Effector memory CD8-positive, alpha-beta T cell (primary cell): ENCODE results near the gene ADGRG3.
"Not testable (repeated sequence)": the region's sequence is repeated elsewhere in the genome, so short reads cannot be mapped to it uniquely, and the experiment has no call there.

Experiments
- ATAC-seq: fragments of 150-1000 bp; cut with Tn5 transposase; replicated peaks from 2 replicates; pipeline ENCODE4 v1.10.0; 2021; ENCODE audit warnings: mild to moderate bottlenecking, moderate library complexity
- DNase-seq, 3 experiments: peaks; one replicate each; pipeline ENCODE4 v3.0.0; 2021
- H3K27ac Mint-ChIP-seq, 2 donors: one replicate each; pipeline ENCODE4 v1.8.0; 2022; ENCODE audit warnings: mild to moderate bottlenecking in 2 of 2, mixed read lengths in 2 of 2, moderate library complexity in 2 of 2
- H3K27me3 Mint-ChIP-seq, 2 donors: one replicate each; pipeline ENCODE4 v1.8.0; 2022; ENCODE audit warnings: mixed read lengths in 2 of 2
- H3K36me3 Mint-ChIP-seq: one replicate; pipeline ENCODE4 v1.8.0; 2022; ENCODE audit warnings: mild to moderate bottlenecking, moderate library complexity, mixed read lengths; ENCODE audit not compliant: insufficient read depth
- H3K4me1 Mint-ChIP-seq, 2 donors: one replicate each; pipeline ENCODE4 v1.8.0; 2022; ENCODE audit warnings: low read depth in 2 of 2, mixed read lengths in 2 of 2
- H3K4me3 Mint-ChIP-seq, 2 donors: one replicate each; pipeline ENCODE4 v1.8.0; 2022; ENCODE audit warnings: mild to moderate bottlenecking in 2 of 2, mixed read lengths in 2 of 2, moderate library complexity in 2 of 2
- H3K9me3 Mint-ChIP-seq, 2 donors: one replicate each; pipeline ENCODE4 v1.8.0; 2022; ENCODE audit warnings: mixed read lengths in 2 of 2

ADGRG3 gene

GRCh38 chr16:57667048-57667525 lies 1.0 kb upstream of the ADGRG3 start:
- DNase-seq: no peak
- peaks cover 10% of the 10 kb centered on the region for H3K36me3 Mint-ChIP-seq
- no peak for ATAC-seq
- H3K4me1 Mint-ChIP-seq: peaks cover 9 to 15% of the 10 kb centered on the region in 2 donors
- H3K4me3 Mint-ChIP-seq: no peak overlapping the region
- no peaks in the 10 kb centered on the region for H3K27me3 Mint-ChIP-seq
- peak overlapping the region in 1 of 2 donors; percentile 41 for H3K27ac Mint-ChIP-seq
- no peaks in the 10 kb centered on the region for H3K9me3 Mint-ChIP-seq

- no peak overlapping the region for H3K4me3 Mint-ChIP-seq
- peaks cover 10% of the 10 kb centered on the region for H3K36me3 Mint-ChIP-seq
- H3K27me3 Mint-ChIP-seq: no peaks in the 10 kb centered on the region
- H3K27ac Mint-ChIP-seq: no peak overlapping the region
- H3K9me3 Mint-ChIP-seq: no peaks in the 10 kb centered on the region
- ATAC-seq: peak; percentile 75
- DNase-seq: no peak
- peaks cover 9 to 15% of the 10 kb centered on the region in 2 donors for H3K4me1 Mint-ChIP-seq
Observed at GRCh38 chr16:57667526-57668262, 412 bp upstream of the ADGRG3 start.

GRCh38 chr16:57668630-57669475 lies 747 bp downstream of the ADGRG3 start:
- H3K27ac Mint-ChIP-seq: peak overlapping the region; percentile 74 to 75
- no peaks in the 10 kb centered on the region for H3K9me3 Mint-ChIP-seq
- no peaks in the 10 kb centered on the region for H3K27me3 Mint-ChIP-seq
- H3K4me1 Mint-ChIP-seq: peaks cover 9 to 15% of the 10 kb centered on the region in 2 donors
- ATAC-seq (no peak), DNase-seq (no peak)
- peaks cover 7% of the 10 kb centered on the region for H3K36me3 Mint-ChIP-seq
- H3K4me3 Mint-ChIP-seq: no peak overlapping the region

GRCh38 chr16:57669476-57670162 lies 1.5 kb downstream of the ADGRG3 start:
- H3K27ac Mint-ChIP-seq: peak overlapping the region; percentile 74 to 75
- H3K27me3 Mint-ChIP-seq: no peaks in the 10 kb centered on the region
- ATAC-seq (peak; percentile 15), DNase-seq (no peak)
- peaks cover under 1% of the 10 kb centered on the region for H3K36me3 Mint-ChIP-seq
- H3K9me3 Mint-ChIP-seq: no peaks in the 10 kb centered on the region
- peaks cover 9 to 12% of the 10 kb centered on the region in 2 donors for H3K4me1 Mint-ChIP-seq
- H3K4me3 Mint-ChIP-seq: no peak overlapping the region

- Mint-ChIP-seq H3K9me3 (no peaks in the 10 kb centered on the region), H3K36me3 (no peaks in the 10 kb centered on the region), H3K4me1 (peaks cover 9 to 11% of the 10 kb centered on the region in 2 donors), H3K4me3 (no peak overlapping the region), H3K27ac (no peak overlapping the region), H3K27me3 (no peaks in the 10 kb centered on the region)
- ATAC-seq (no peak), DNase-seq (no peak)
Observed at GRCh38 chr16:57670196-57670595, 2.1 kb downstream of the ADGRG3 start.

- not testable (repeated sequence) for H3K27ac Mint-ChIP-seq, DNase-seq, H3K9me3 Mint-ChIP-seq, ATAC-seq, H3K27me3 Mint-ChIP-seq, H3K36me3 Mint-ChIP-seq, H3K4me3 Mint-ChIP-seq
- peaks cover 9 to 11% of the 10 kb centered on the region in 2 donors for H3K4me1 Mint-ChIP-seq
Observed at GRCh38 chr16:57671451-57671850, 3.3 kb downstream of the ADGRG3 start.

- H3K4me3 Mint-ChIP-seq: no peak overlapping the region
- H3K4me1 Mint-ChIP-seq: peaks cover 9 to 11% of the 10 kb centered on the region in 2 donors
- no peaks in the 10 kb centered on the region for H3K27me3 Mint-ChIP-seq
- ATAC-seq (no peak), DNase-seq (no peak)
- no peaks in the 10 kb centered on the region for H3K9me3 Mint-ChIP-seq
- no peak overlapping the region for H3K27ac Mint-ChIP-seq
- H3K36me3 Mint-ChIP-seq: no peaks in the 10 kb centered on the region
Observed at GRCh38 chr16:57672416-57672815, 4.3 kb downstream of the ADGRG3 start.

- Mint-ChIP-seq H3K9me3 (no peaks in the 10 kb centered on the region), H3K36me3 (no peaks in the 10 kb centered on the region), H3K4me1 (peaks cover 9 to 11% of the 10 kb centered on the region in 2 donors), H3K27me3 (no peaks in the 10 kb centered on the region), H3K4me3 (no peak overlapping the region), H3K27ac (no peak overlapping the region)
- DNase-seq (no peak), ATAC-seq (no peak)
Observed at GRCh38 chr16:57672824-57673223, 4.7 kb downstream of the ADGRG3 start.

- Mint-ChIP-seq H3K4me3 (no peak overlapping the region), H3K9me3 (no peaks in the 10 kb centered on the region), H3K27ac (no peak overlapping the region), H3K4me1 (no peaks in the 10 kb centered on the region), H3K27me3 (no peaks in the 10 kb centered on the region), H3K36me3 (peaks cover 3% of the 10 kb centered on the region)
- DNase-seq (no peak), ATAC-seq (no peak)
Observed at GRCh38 chr16:57675741-57676551, 7.8 kb downstream of the ADGRG3 start.

GRCh38 chr16:57676553-57677085 lies 8.5 kb downstream of the ADGRG3 start:
- Mint-ChIP-seq H3K9me3 (no peaks in the 10 kb centered on the region), H3K4me1 (no peaks in the 10 kb centered on the region), H3K36me3 (peaks cover 3% of the 10 kb centered on the region), H3K27ac (no peak overlapping the region), H3K4me3 (no peak overlapping the region), H3K27me3 (no peaks in the 10 kb centered on the region)
- DNase-seq (no peak), ATAC-seq (no peak)

GRCh38 chr16:57677622-57678369 lies 9.7 kb downstream of the ADGRG3 start:
- Mint-ChIP-seq H3K4me1 (no peaks in the 10 kb centered on the region), H3K4me3 (no peak overlapping the region), H3K9me3 (no peaks in the 10 kb centered on the region), H3K36me3 (peaks cover 6% of the 10 kb centered on the region), H3K27ac (no peak overlapping the region), H3K27me3 (no peaks in the 10 kb centered on the region)
- DNase-seq (no peak), ATAC-seq (no peak)

- Mint-ChIP-seq H3K36me3 (peaks cover 6% of the 10 kb centered on the region), H3K4me3 (no peak overlapping the region), H3K27me3 (no peaks in the 10 kb centered on the region), H3K4me1 (no peaks in the 10 kb centered on the region), H3K9me3 (no peaks in the 10 kb centered on the region), H3K27ac (no peak overlapping the region)
- DNase-seq: no peak
- no peak for ATAC-seq
Observed at GRCh38 chr16:57679016-57679415, 10.9 kb downstream of the ADGRG3 start.
